Neural crest cell (in vitro differentiated cells): ENCODE data around the gene FOXD3. TPM values are rescaled to one million over a fixed set of nuclear protein-coding genes. Genes with fewer than 3 reads are reported as not detected.

ENCODE experiments used
- DNase-seq: peaks from one replicate; pipeline ENCODE4 v3.0.0; 2021; ENCODE audit warnings: low read depth, mixed read lengths, low spot score
- H3K27ac Mint-ChIP-seq: one replicate; pipeline ENCODE4 v1.8.0; 2021; ENCODE audit warnings: mild to moderate bottlenecking, mixed read lengths; ENCODE audit not compliant: unreplicated experiment
- H3K27me3 Mint-ChIP-seq: 2 replicates; pipeline ENCODE4 v1.8.0; 2021; ENCODE audit warnings: low read depth, mild to moderate bottlenecking, mixed read lengths
- H3K36me3 Mint-ChIP-seq: 2 replicates; pipeline ENCODE4 v1.8.0; 2021; ENCODE audit warnings: low read depth, mild to moderate bottlenecking, mixed read lengths
- H3K4me1 Mint-ChIP-seq: 2 replicates; pipeline ENCODE4 v1.8.0; 2021; ENCODE audit warnings: mixed read lengths
- H3K4me3 Mint-ChIP-seq: one replicate; pipeline ENCODE4 v1.8.0; 2021; ENCODE audit warnings: mild to moderate bottlenecking, mixed read lengths
- H3K9me3 Mint-ChIP-seq: 2 replicates; pipeline ENCODE4 v1.8.0; 2021; ENCODE audit warnings: mixed read lengths
- CTCF ChIP-seq: fragments of 200-600 bp; sonication (generic); conservative IDR thresholded peaks from 2 replicates; pipeline ENCODE4 v1.5.0; 2021; ENCODE audit warnings: antibody characterized with exemption, mild to moderate bottlenecking
- total RNA-seq: library from RNA; stranded (reverse); gene quantifications from 2 replicates; pipeline ENCODE4 v1.2.1, GENCODE V29; 2021

The FOXD3 gene
- total RNA-seq, 1 donor from 2014 or later = 42.5 TPM

- peaks cover 47% of the 10 kb centered on the region for H3K4me1 Mint-ChIP-seq
- TF ChIP-seq CTCF = no peak
- DNase-seq = no peak
- no peak overlapping the region for H3K27ac Mint-ChIP-seq
- H3K36me3 Mint-ChIP-seq = peaks cover 11% of the 10 kb centered on the region
- peak overlapping the region; percentile 95 for H3K4me3 Mint-ChIP-seq
- no peaks in the 10 kb centered on the region for H3K9me3 Mint-ChIP-seq
- peaks cover 84% of the 10 kb centered on the region for H3K27me3 Mint-ChIP-seq
Observed at GRCh38 chr1:63325279-63325985, 3.1 kb downstream of the FOXD3 start.

- H3K9me3 Mint-ChIP-seq = no peaks in the 10 kb centered on the region
- H3K4me3 Mint-ChIP-seq = peak overlapping the region; percentile 95
- peaks cover 11% of the 10 kb centered on the region for H3K36me3 Mint-ChIP-seq
- peaks cover 47% of the 10 kb centered on the region for H3K4me1 Mint-ChIP-seq
- peak; percentile 35 for DNase-seq
- peaks cover 84% of the 10 kb centered on the region for H3K27me3 Mint-ChIP-seq
- peak overlapping the region; percentile 64 for H3K27ac Mint-ChIP-seq
- TF ChIP-seq CTCF = peak; percentile 12
Observed at GRCh38 chr1:63326106-63326472, 3.7 kb downstream of the FOXD3 start.

- H3K4me1 Mint-ChIP-seq = peaks cover 41% of the 10 kb centered on the region
- H3K27me3 Mint-ChIP-seq = peaks cover 83% of the 10 kb centered on the region
- H3K27ac Mint-ChIP-seq = peak overlapping the region; percentile 64
Observed at GRCh38 chr1:63326473-63327380, 4.4 kb downstream of the FOXD3 start.

GRCh38 chr1:63327417-63328054, 5.2 kb downstream of the FOXD3 start:
- peaks cover 85% of the 10 kb centered on the region for H3K27me3 Mint-ChIP-seq
- peak overlapping the region; percentile 95 for H3K4me3 Mint-ChIP-seq
- H3K9me3 Mint-ChIP-seq = no peaks in the 10 kb centered on the region
- DNase-seq = peak; percentile 90
- H3K27ac Mint-ChIP-seq = peak overlapping the region; percentile 36
- peak; percentile 82 for TF ChIP-seq CTCF
- peaks cover 35% of the 10 kb centered on the region for H3K4me1 Mint-ChIP-seq
- H3K36me3 Mint-ChIP-seq = peaks cover 11% of the 10 kb centered on the region

More at GRCh38 chr1:63326473-63327380, 4.4 kb downstream of the FOXD3 start:
- Mint-ChIP-seq H3K9me3 (no peaks in the 10 kb centered on the region), H3K36me3 (peaks cover 11% of the 10 kb centered on the region), H3K4me3 (peak overlapping the region; percentile 95)
- TF ChIP-seq CTCF = no peak
- peak; percentile 45 for DNase-seq

GRCh38 chr1:63328122-63328521, 5.8 kb downstream of the FOXD3 start:
- Mint-ChIP-seq H3K9me3 (no peaks in the 10 kb centered on the region), H3K27me3 (peaks cover 91% of the 10 kb centered on the region), H3K4me3 (peak overlapping the region; percentile 95), H3K27ac (no peak overlapping the region), H3K36me3 (peaks cover 11% of the 10 kb centered on the region), H3K4me1 (peaks cover 35% of the 10 kb centered on the region)
- no peak for TF ChIP-seq CTCF
- no peak for DNase-seq
